ENCODE measurements around the gene KNTC1. TPM values are rescaled to one million over a fixed set of nuclear protein-coding genes. Genes with fewer than 3 reads are reported as not detected.

KNTC1 gene
- polyA plus RNA-seq, 1 donor (not counting 4 experiments of a cell fraction or from before 2014, with no cell fraction given), result 18.6 TPM

- no peak for FAIRE-seq
- dilution Hi-C loops (cut with MboI; ENCODE audit: extremely low pct_ligation_motif_present, low sequenced_read_pairs), result no loop called here
- no peak overlapping the region for H3K9ac ChIP-seq (ENCODE audit: control insufficient read depth, extremely low read depth, insufficient read depth, low read length)
Measured at GRCh38 chr12:122558745-122559641, 31.9 kb downstream of the KNTC1 start.

GRCh38 chr12:122560138-122560537 lies 33.1 kb downstream of the KNTC1 start:
- H3K4me2 ChIP-seq (ENCODE audit: control insufficient read depth, extremely low read depth, insufficient read depth, low read depth, low read length), result no peak overlapping the region
- TF ChIP-seq EZH2 (IDR thresholded peaks at IDR 0.05; ENCODE audit: low read length) (no peak), CTCF (optimal IDR thresholded peaks at IDR 0.05 in 1 of 3, IDR thresholded peaks at IDR 0.05 in 1 of 3, conservative IDR thresholded peaks at IDR 0.05 in 1 of 3; ENCODE audit: extremely low read depth in 1 of 3, insufficient read depth in 2 of 3, low read length in 3 of 3) (no peak)

More at GRCh38 chr12:122558745-122559641, 31.9 kb downstream of the KNTC1 start:
- TF ChIP-seq EZH2 (IDR thresholded peaks at IDR 0.05; ENCODE audit: low read length) (no peak), CTCF (optimal IDR thresholded peaks at IDR 0.05 in 1 of 3, IDR thresholded peaks at IDR 0.05 in 1 of 3, conservative IDR thresholded peaks at IDR 0.05 in 1 of 3; ENCODE audit: extremely low read depth in 1 of 3, insufficient read depth in 2 of 3, low read length in 3 of 3) (no peak)
- Histone ChIP-seq H3K36me3 (ENCODE audit: control insufficient read depth in 2 of 2, extremely low read depth in 1 of 2, insufficient read depth in 2 of 2, low read length in 2 of 2) (peaks cover 0 to 7% of the 10 kb centered on the region in 2 experiments), H3K9me3 (ENCODE audit: control insufficient read depth, low read depth, low read length) (no peaks in the 10 kb centered on the region), H3K27ac (ENCODE audit: control insufficient read depth, insufficient read depth, low read length) (no peak overlapping the region), H3K9me1 (ENCODE audit: control insufficient read depth, extremely low read depth, insufficient read depth, low read length) (no peaks in the 10 kb centered on the region), H3K4me2 (ENCODE audit: control insufficient read depth, extremely low read depth, insufficient read depth, low read depth, low read length) (no peak overlapping the region), H3K79me2 (ENCODE audit: control insufficient read depth, insufficient read depth, low read length) (no peaks in the 10 kb centered on the region), H3K4me3 (ENCODE audit: control insufficient read depth in 2 of 3, extremely low read depth in 1 of 3, insufficient read depth in 2 of 3, low read depth in 1 of 3, low read length in 3 of 3) (no peak overlapping the region), H2AFZ (ENCODE audit: control insufficient read depth, low read length) (no peak overlapping the region), H3K4me1 (ENCODE audit: control insufficient read depth, extremely low read depth, insufficient read depth, low read length) (no peaks in the 10 kb centered on the region), H3K27me3 (ENCODE audit: control insufficient read depth, extremely low read depth, insufficient read depth, low read length) (no peaks in the 10 kb centered on the region), H4K20me1 (ENCODE audit: control insufficient read depth, extremely low read depth, insufficient read depth, low read length) (no peaks in the 10 kb centered on the region)
- no peak for DNase-seq (ENCODE audit: low read depth, low spot score)

More at GRCh38 chr12:122560138-122560537, 33.1 kb downstream of the KNTC1 start:
- peaks cover 0 to 3% of the 10 kb centered on the region in 2 experiments for H3K36me3 ChIP-seq (ENCODE audit: control insufficient read depth in 2 of 2, extremely low read depth in 1 of 2, insufficient read depth in 2 of 2, low read length in 2 of 2)
- no peak overlapping the region for H3K9ac ChIP-seq (ENCODE audit: control insufficient read depth, extremely low read depth, insufficient read depth, low read length)
- dilution Hi-C loops (cut with MboI; ENCODE audit: extremely low pct_ligation_motif_present, low sequenced_read_pairs), result no loop called here
- no peak overlapping the region for H2AFZ ChIP-seq (ENCODE audit: control insufficient read depth, low read length)
- H3K4me1 ChIP-seq (ENCODE audit: control insufficient read depth, extremely low read depth, insufficient read depth, low read length), result no peaks in the 10 kb centered on the region
- no peaks in the 10 kb centered on the region for H4K20me1 ChIP-seq (ENCODE audit: control insufficient read depth, extremely low read depth, insufficient read depth, low read length)
- DNase-seq (ENCODE audit: low read depth, low spot score) (no peak), FAIRE-seq (no peak)
- H3K79me2 ChIP-seq (ENCODE audit: control insufficient read depth, insufficient read depth, low read length), result no peaks in the 10 kb centered on the region
- H3K27ac ChIP-seq (ENCODE audit: control insufficient read depth, insufficient read depth, low read length), result no peak overlapping the region
- no peaks in the 10 kb centered on the region for H3K27me3 ChIP-seq (ENCODE audit: control insufficient read depth, extremely low read depth, insufficient read depth, low read length)
- H3K4me3 ChIP-seq (ENCODE audit: control insufficient read depth in 2 of 3, extremely low read depth in 1 of 3, insufficient read depth in 2 of 3, low read depth in 1 of 3, low read length in 3 of 3), result no peak overlapping the region
- H3K9me3 ChIP-seq (ENCODE audit: control insufficient read depth, low read depth, low read length), result no peaks in the 10 kb centered on the region
- no peaks in the 10 kb centered on the region for H3K9me1 ChIP-seq (ENCODE audit: control insufficient read depth, extremely low read depth, insufficient read depth, low read length)

All from keratinocyte (primary cell).